Adrenal gland (tissue), 5 donors: ENCODE results near the gene LMF1.

ENCODE experiments used
- CTCF ChIP-seq, 6 experiments: fragments of 450-650 bp in 4 of 6; fragments of 200-600 bp in 2 of 6; sonication (generic) in 1 of 6; IDR thresholded peaks; 1 replicate in 5 of 6; 2 replicates in 1 of 6; pipeline versions ENCODE4 v1.5.1 to v1.8.0; 2016 to 2021; ENCODE audit warnings: antibody characterized with exemption in 6 of 6, mild to moderate bottlenecking in 2 of 6, moderate library complexity in 1 of 6
- POLR2A ChIP-seq, 2 donors: fragments of 450-650 bp; IDR thresholded peaks; one replicate each; pipeline ENCODE4 v1.6.1; 2017; ENCODE audit warnings: antibody characterized with exemption in 2 of 2, mild to moderate bottlenecking in 2 of 2, moderate library complexity in 1 of 2
- donor health status: DM: no; HTN: no; CAD: no.

- TF ChIP-seq CTCF (IDR thresholded peaks at IDR 0.05) (no peak), POLR2A (IDR thresholded peaks at IDR 0.05) (no peak)
Observed at GRCh38 chr16:1000608-1001007, 29.8 kb upstream of the LMF1 start.
